Islet precursor cell (in vitro differentiated cells): ENCODE data around the gene FADS6.

Experiments
- DNase-seq: peaks from one replicate; pipeline ENCODE4 v3.0.0-alpha.2; 2018

The FADS6 gene

GRCh38 chr17:74850310-74850709, 43.1 kb downstream of the FADS6 start:
- no peak for DNase-seq

DNA sequence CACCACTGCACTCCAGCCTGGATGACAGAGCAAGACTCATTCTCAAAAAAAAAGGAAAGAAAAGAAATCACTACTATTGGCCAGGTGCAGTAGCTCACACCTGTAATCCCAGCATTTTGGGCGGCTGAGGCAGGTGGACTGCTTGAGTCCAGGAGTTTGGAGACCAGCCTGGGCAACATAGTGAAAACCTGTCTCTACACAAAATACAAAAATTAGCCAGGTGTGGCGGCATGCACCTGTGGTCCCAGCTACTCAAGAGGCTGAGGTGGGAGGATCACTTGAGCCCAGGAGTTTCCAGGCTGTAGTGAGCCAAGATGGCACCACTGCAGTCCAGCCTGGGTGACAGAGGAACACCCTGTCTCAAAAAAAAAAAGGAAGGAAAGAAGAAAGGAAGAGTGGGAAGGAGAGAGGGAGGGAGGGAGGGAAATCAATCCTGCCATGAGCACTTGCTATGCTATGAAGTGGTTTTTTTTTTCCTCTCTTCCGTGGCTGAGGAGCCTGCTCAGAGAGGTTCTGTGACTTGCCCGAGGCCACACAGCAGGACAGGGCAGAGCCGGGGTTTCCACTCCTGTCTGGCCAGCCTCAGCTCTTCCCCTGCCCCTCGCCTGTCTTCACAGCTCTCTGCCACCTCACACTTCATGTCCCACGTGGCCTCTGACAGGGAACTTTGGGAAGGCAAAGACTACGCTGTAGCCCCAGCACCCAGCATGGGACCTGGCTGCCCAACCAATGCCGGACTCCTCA, 44.6 kb downstream of the FADS6 start:
- no peak for DNase-seq

- DNase-seq: no peak
These were observed 46.8 kb downstream of the FADS6 start for GRCh38 chr17:74846621-74847020.

- no peak for DNase-seq
These were observed 50.1 kb downstream of the FADS6 start for GRCh38 chr17:74843352-74843627.

- DNase-seq: peak; percentile 91
These were observed 50.7 kb downstream of the FADS6 start for GRCh38 chr17:74842599-74843351.

DNA sequence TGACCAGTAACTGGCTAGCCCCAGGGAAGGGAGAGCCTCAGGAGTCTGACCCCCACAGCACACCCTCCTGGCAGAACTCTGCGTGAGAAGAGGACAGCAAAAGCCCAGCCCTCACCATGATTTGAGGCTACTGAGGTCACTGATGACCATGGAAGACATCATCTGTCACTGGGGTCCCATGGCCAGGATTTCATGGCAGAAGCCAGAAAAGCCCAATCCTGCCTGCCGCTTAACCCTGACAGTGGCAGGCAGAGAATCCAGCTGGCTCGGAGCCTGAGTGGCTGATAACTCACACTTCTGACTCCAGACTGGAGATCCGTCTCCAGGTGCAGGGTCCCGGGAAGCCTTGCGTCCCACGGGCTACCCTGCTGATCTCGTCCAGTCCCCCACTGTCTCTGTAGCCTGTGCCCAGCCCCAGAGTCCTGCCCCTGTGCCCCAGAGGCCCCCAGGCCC, 51.3 kb downstream of the FADS6 start:
- DNase-seq: no peak

DNA sequence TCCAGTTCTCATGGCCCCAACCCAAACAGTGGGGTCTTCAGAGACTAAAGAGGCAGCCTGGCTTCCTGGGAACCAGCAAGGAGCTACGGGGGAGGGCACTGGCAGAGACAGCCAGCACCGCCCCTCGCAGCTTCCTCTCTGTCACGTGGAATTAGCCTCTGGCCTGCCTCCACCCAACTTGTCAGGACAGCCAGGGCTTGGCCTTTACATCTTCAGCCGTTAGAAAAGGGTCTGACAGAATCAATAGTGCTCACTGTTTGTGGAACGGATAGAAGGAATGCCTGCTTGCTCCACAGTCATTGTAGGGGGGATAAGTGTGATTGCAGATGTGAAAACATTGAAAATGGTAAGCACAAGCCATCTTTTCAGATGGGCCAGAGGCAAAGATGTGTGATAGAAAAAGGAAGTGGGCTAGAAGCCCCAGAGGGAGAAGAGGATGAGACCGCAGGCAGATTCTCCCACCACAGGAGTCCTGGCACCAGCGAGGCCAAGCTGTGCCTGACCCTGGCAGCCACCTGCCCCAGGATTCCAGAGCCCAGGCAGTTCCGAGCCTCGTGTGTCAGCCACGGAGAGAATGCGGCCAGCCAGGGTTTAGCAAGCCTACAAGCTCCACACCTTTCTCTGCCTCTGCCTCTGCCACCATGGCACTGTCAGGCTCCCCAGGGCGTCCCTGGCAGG, 52.3 kb downstream of the FADS6 start:
- DNase-seq: peak; percentile 79

DNA sequence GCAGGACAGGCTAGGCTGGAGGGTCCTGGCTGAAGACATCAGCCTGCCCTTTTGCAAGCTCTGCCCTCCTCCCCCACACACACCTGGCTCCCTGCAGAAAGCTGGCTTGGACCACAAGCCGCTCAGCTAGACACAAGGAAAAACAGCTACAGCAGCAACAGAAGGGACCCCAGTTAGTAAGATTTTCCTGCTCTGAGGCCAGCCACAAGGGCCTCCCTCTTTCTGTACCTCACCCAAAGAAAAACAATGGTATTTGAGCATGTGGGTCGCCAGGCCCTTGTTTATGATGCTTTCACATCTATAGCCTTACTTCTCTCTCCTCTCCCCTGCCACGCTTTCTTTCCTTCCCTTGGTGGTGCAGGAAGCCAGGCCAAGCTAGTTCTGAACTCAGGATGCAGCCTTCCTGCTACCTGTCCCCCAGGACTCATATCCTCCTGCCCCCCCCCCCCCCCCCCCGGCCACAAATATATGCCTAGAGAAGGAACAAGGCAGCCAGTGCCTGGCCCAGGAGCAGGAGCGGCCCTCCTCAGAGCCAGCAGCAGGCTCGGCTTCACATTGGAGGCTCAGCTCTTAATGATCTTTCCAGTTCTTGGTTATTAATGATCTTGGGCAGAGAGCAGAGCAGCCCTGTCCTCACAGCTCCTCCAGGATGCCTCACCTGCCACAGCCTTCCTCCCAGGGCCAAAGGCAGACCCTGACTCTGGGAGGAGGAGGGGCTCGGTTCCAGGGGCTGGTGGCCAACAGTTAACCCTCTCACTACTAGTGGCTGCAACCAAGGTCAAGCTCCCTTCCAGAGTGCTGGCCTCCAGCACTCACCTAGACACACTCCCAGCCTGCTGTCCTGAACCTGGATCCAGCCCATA, 53.2 kb downstream of the FADS6 start:
- no peak for DNase-seq

DNA sequence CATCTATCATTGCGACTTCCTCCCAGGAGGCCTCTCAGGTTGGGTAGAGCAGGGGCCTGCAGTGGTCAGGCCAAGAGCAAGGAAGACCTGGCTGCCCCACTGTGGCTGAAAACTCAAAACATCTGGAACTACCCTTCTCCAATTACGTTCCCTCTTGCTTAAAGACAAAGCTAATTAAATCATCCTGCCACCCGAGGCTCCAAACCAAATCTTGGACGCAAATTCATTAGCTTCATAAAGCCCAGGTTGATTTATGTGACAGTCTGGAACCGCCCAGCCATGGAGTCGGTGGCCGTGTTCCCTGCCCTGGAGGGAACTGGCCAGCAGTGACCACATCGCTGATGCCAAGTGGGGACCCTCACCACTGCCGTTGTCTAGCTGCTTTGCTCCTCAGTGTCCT, 55.2 kb downstream of the FADS6 start:
- DNase-seq: no peak

- DNase-seq: no peak
These were observed 56.6 kb downstream of the FADS6 start for GRCh38 chr17:74836691-74837467.

DNA sequence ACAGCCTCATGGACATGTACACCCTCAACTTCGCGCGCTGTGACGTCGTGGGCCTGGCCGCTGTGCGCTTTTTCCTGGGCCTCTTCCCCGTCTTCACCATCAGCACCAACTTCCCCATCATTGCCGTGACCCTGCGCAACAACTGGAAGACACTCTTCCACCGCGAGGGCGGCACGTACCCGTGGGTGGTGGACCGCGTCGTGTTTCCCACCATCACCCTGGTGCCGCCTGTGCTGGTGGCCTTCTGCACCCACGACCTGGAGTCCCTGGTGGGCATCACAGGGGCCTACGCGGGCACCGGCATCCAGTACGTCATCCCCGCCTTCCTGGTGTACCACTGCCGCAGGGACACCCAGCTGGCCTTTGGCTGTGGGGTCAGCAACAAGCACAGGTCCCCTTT, 57.2 kb downstream of the FADS6 start:
- no peak for DNase-seq

- DNase-seq: no peak
These were observed 59.7 kb downstream of the FADS6 start for GRCh38 chr17:74833501-74834377.

DNA sequence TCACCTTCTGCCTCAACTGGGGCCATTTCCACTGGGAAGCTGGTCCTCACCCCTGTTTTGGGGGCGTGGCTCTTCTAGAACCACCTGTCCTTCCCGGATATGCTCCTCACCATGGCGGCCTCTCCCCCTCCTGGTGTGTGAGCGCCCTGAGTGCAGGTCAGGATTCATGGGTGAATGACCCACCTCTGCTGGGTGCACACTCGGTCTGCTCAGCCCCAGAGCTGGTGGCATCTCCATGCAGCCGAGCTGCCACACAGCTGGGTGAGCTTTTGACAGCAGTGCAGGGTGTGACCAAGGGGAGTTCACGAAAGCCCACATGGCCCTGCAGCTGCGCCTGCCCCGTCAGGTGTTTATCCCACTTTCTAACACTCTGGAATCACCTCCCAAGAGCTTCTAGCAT, 61.0 kb downstream of the FADS6 start:
- DNase-seq: no peak

DNA sequence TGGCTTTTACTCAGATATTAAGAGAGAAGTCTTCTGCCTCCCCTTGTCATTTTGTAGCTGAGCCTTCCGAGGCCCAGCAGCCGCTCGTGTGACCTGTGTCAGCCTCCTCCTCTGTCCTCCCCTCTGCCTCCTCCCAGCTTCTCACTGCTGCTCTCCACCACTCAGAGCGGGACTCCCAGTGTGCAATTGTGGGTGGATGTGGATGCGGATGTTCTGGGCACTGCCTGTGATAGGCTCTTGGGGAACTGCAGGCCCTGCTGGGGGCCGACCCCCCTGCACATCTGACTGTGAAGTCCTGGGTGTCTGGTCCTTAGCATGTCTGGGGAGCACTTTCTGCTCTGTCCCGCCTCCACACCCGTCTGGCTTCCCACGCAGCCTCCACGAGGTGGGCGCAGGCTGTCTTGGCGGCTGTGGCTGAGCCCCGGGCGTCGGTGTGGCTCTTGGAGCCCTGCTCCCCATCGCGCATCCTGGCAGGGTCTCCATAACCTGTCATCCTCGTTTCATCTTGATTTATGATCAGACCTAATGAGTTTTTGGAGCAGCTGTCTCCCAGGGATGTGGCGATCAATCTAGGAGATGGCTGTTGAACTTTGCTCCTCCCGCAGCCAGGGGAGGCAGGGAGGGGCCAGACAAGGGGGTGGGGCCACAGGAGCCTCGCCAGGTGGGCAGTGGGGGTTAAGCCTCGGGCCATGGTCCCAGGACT, 61.8 kb downstream of the FADS6 start:
- no peak for DNase-seq

DNA sequence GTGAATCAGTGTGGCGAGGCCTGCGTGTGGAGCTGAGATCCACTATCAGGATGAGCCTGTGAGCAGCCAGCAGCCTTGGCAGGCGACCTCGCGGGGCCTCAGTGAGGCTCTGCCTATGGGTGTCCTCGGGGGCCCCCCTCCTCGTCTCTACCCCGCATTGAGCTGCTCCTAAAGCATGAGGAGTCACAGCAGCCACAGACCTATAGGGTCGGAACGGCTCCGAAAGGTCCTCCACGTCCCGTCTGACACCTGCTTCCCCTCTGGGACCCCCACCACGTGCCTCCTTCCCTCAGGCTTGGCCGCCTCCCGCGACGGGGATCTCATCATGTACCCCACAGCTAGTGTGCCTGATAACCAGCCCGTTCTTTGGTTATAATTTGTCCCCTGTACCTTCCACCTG, 62.6 kb downstream of the FADS6 start:
- no peak for DNase-seq

- DNase-seq: no peak
These were observed 65.6 kb downstream of the FADS6 start for GRCh38 chr17:74827800-74828199.
